NCI-H526 (cell line): ENCODE results near the gene ATP4B.
A peak's percentile ranks its signal among the peaks of the same experiment; 100 is the strongest.
"Not testable (repeated sequence)": the region's sequence is repeated elsewhere in the genome, so short reads cannot be mapped to it uniquely, and the experiment has no call there.

Experiments used
- DNase-seq, 2 experiments: peaks; one replicate each; lab custom pipeline; 2025; lab: John Stamatoyannopoulos, UW

The ATP4B gene

GRCh38 chr13:113624640-113625304 is 33.2 kb downstream of the ATP4B start:
- not testable (repeated sequence) for DNase-seq

- DNase-seq, result no peak
Measured at GRCh38 chr13:113624235-113624587, 33.8 kb downstream of the ATP4B start.

GRCh38 chr13:113623491-113624234 is 34.3 kb downstream of the ATP4B start:
- no peak for DNase-seq

GRCh38 chr13:113622791-113623490 is 35.1 kb downstream of the ATP4B start:
- no peak for DNase-seq

GRCh38 chr13:113621986-113622550 is 35.9 kb downstream of the ATP4B start:
- not testable (repeated sequence) for DNase-seq

- peak in 1 of 2 experiments; percentile 22 for DNase-seq
Measured at GRCh38 chr13:113621498-113621897, 36.5 kb downstream of the ATP4B start.

GRCh38 chr13:113621046-113621445 is 37.0 kb downstream of the ATP4B start:
- no peak for DNase-seq

- no peak for DNase-seq
Measured at GRCh38 chr13:113620036-113620796, 37.8 kb downstream of the ATP4B start.

GRCh38 chr13:113618455-113618854 is 39.5 kb downstream of the ATP4B start:
- DNase-seq, result peak in 1 of 2 experiments; percentile 33

GRCh38 chr13:113617961-113618360 is 40.0 kb downstream of the ATP4B start:
- DNase-seq, result no peak

- peak in 1 of 2 experiments; percentile 21 for DNase-seq
Measured at GRCh38 chr13:113616991-113617749, 40.8 kb downstream of the ATP4B start.

- DNase-seq, result no peak
Measured at GRCh38 chr13:113616281-113616906, 41.6 kb downstream of the ATP4B start.

GRCh38 chr13:113613789-113614379 is 44.1 kb downstream of the ATP4B start:
- no peak for DNase-seq

- no peak for DNase-seq
Measured at GRCh38 chr13:113612607-113613006, 45.4 kb downstream of the ATP4B start.

- no peak for DNase-seq
Measured at GRCh38 chr13:113611996-113612395, 46.0 kb downstream of the ATP4B start.

GRCh38 chr13:113610266-113610665 is 47.7 kb downstream of the ATP4B start:
- DNase-seq, result no peak

GRCh38 chr13:113609616-113610015 is 48.4 kb downstream of the ATP4B start:
- no peak for DNase-seq

- no peak for DNase-seq
Measured at GRCh38 chr13:113608967-113609533, 48.9 kb downstream of the ATP4B start.

- DNase-seq, result no peak
Measured at GRCh38 chr13:113607889-113608635, 49.9 kb downstream of the ATP4B start.
